Endodermal cell (in vitro differentiated cells): ENCODE measurements around the gene INSL4. TPM values are rescaled to one million over a fixed set of nuclear protein-coding genes. Genes with fewer than 3 reads are reported as not detected.

Experiments used
- DNase-seq: peaks from one replicate; pipeline ENCODE4 v3.0.0-alpha.2; 2017
- H3K27ac ChIP-seq: 2 replicates; pipeline ENCODE4 v1.5.1; 2013; ENCODE audit warnings: mild to moderate bottlenecking, low read depth, low read length, moderate library complexity
- H3K27me3 ChIP-seq: 2 replicates; pipeline ENCODE4 v1.6.1; 2013; ENCODE audit warnings: mild to moderate bottlenecking, low read length, moderate library complexity; ENCODE audit not compliant: insufficient read depth, control insufficient read depth, poor library complexity, severe bottlenecking
- H3K36me3 ChIP-seq: 2 replicates; pipeline ENCODE4 v1.7.0; 2013; ENCODE audit warnings: mild to moderate bottlenecking, low read length, moderate library complexity; ENCODE audit not compliant: control insufficient read depth, insufficient read depth
- H3K4me1 ChIP-seq: one replicate; pipeline ENCODE4 v1.7.0; 2013; ENCODE audit warnings: low read length; ENCODE audit not compliant: control insufficient read depth, insufficient read depth
- H3K4me3 ChIP-seq: 2 replicates; pipeline ENCODE4 v1.5.1; 2013; ENCODE audit warnings: mild to moderate bottlenecking, low read length, moderate library complexity
- H3K9ac ChIP-seq: 2 replicates; pipeline ENCODE4 v1.6.1; 2013; ENCODE audit warnings: mild to moderate bottlenecking, low read length, moderate library complexity; ENCODE audit not compliant: poor library complexity, severe bottlenecking; ENCODE audit errors: extremely low read depth
- H3K9me3 ChIP-seq: 2 replicates; pipeline ENCODE4 v1.6.1; 2013; ENCODE audit warnings: mild to moderate bottlenecking, low read length, moderate library complexity; ENCODE audit not compliant: control insufficient read depth
- H3K27ac Mint-ChIP-seq: 2 replicates; pipeline ENCODE4 v1.8.0; 2020; ENCODE audit warnings: mixed read lengths
- H3K27me3 Mint-ChIP-seq: 2 replicates; pipeline ENCODE4 v1.8.0; 2021; ENCODE audit warnings: mild to moderate bottlenecking, mixed read lengths; ENCODE audit not compliant: insufficient read depth
- H3K36me3 Mint-ChIP-seq: 2 replicates; pipeline ENCODE4 v1.8.0; 2020; ENCODE audit warnings: low read depth, mixed read lengths
- H3K4me1 Mint-ChIP-seq: 2 replicates; pipeline ENCODE4 v1.8.0; 2020; ENCODE audit warnings: mixed read lengths
- H3K4me3 Mint-ChIP-seq: 2 replicates; pipeline ENCODE4 v1.8.0; 2020; ENCODE audit warnings: mild to moderate bottlenecking, moderate library complexity, mixed read lengths
- H3K9me3 Mint-ChIP-seq: 2 replicates; pipeline ENCODE4 v1.8.0; 2020; ENCODE audit warnings: mild to moderate bottlenecking, mixed read lengths
- WGBS, 2 experiments: methylation state at CpG; one replicate each; pipeline versions ENCODE4 v1.1.5 to v1.1.7; 2013; ENCODE audit warnings: missing lambda C conversion rate in 2 of 2, mixed read lengths in 1 of 2; ENCODE audit not compliant: insufficient coverage in 1 of 2, insufficient read length in 1 of 2; 5-methylcytosine and 5-hydroxymethylcytosine counted together
- total RNA-seq, 2 donors: library from RNA; stranded (reverse); fragmentation: NEBNext Ultra II Directional in 1 of 2; extraction: Animal tissue kit (Norgen Biotek cat#: 25700) in 1 of 2; gene quantifications; 2 replicates in 1 of 2; 3 replicates in 1 of 2; pipeline ENCODE4 v1.2.1, GENCODE V29; 2021
- TF ChIP-seq, protein P1 (sequence below): fragments of 200-600 bp; sonication (generic); conservative IDR thresholded peaks from 2 replicates; pipeline ENCODE4 v1.5.0; 2021; ENCODE audit warnings: antibody characterized with exemption, mild to moderate bottlenecking

The INSL4 gene
- total RNA-seq, 2 donors from 2014 or later = not detected

DNA sequence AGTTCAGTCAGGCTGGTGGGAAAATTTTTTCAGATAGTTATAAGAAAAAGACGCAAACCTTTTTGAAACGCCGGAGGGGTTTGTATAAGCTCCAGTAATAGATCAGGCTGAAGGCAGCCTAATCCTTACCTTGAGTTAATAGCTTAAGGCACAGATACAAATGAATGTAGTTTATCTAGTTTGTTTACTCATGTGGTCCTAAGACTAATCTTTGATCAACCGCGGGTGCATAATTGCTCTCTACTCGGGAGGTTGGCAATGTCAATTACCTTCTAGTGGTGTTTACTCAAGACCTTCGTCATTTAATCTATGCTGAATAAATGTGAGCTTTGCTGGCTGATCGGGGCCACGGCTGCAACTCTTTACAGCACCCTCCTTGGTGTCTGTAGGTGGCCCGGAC lies 665 bp upstream of the INSL4 start:
- Histone ChIP-seq H3K4me3 (no peak overlapping the region), H3K9me3 (peaks cover 23% of the 10 kb centered on the region), H3K4me1 (no peaks in the 10 kb centered on the region), H3K9ac (no peak overlapping the region), H3K36me3 (no peaks in the 10 kb centered on the region), H3K27ac (no peak overlapping the region), H3K27me3 (peaks cover 23% of the 10 kb centered on the region)
- Mint-ChIP-seq H3K36me3 (peaks cover 2% of the 10 kb centered on the region), H3K4me1 (no peaks in the 10 kb centered on the region), H3K27ac (no peak overlapping the region), H3K4me3 (no peak overlapping the region), H3K9me3 (peaks cover 24% of the 10 kb centered on the region), H3K27me3 (peaks cover 43% of the 10 kb centered on the region)
- TF ChIP-seq, protein P1, sequence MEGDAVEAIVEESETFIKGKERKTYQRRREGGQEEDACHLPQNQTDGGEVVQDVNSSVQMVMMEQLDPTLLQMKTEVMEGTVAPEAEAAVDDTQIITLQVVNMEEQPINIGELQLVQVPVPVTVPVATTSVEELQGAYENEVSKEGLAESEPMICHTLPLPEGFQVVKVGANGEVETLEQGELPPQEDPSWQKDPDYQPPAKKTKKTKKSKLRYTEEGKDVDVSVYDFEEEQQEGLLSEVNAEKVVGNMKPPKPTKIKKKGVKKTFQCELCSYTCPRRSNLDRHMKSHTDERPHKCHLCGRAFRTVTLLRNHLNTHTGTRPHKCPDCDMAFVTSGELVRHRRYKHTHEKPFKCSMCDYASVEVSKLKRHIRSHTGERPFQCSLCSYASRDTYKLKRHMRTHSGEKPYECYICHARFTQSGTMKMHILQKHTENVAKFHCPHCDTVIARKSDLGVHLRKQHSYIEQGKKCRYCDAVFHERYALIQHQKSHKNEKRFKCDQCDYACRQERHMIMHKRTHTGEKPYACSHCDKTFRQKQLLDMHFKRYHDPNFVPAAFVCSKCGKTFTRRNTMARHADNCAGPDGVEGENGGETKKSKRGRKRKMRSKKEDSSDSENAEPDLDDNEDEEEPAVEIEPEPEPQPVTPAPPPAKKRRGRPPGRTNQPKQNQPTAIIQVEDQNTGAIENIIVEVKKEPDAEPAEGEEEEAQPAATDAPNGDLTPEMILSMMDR = no peak
- DNase-seq = no peak
- WGBS, 2 experiments = 89 to 94% methylated on average over 10 of the region's 10 CpGs

DNA sequence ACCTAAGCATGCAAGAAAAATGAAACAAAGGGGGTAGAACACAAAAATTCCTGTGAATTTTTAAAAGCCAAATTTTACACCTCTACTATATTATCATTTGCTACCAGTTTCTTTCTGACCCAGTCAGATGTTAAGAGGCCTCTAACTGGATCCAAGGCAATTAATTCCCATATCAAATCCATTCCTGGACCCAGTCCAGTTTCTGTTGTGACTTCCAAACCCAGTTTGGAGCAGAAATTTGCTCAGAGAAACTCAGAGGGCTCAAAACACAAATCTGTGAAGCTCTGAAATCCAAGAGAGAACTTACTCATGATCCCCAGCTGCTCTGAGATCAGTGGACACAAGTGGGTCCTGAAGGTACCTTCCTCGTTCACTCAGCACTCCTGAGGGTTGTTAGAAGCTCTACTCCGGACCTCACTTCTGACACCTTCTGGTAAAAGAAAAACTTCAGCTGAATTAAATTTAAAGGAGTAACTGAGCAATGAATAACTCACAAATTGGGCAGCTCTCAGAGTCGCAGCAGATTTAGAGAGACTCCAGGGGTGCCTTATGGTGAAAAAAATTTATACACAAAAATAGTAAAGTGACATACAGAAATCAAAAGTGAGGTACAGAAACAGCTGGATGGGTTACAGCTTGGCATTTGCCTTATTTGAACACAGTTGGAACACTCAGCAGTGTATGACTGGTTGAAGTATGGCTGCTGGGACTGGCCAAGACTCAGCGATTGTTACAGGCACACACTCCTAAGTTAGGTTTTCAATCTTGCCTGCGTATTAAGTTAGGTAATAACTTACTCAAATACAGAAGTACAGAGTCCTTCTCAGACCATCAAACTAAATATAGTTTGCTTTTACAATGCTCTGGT lies 32.4 kb downstream of the INSL4 start:
- no peaks in the 10 kb centered on the region for H3K36me3 ChIP-seq
- H3K27ac ChIP-seq = no peak overlapping the region
- no peaks in the 10 kb centered on the region for H3K27me3 Mint-ChIP-seq
- no peaks in the 10 kb centered on the region for H3K36me3 Mint-ChIP-seq
- peaks cover 2% of the 10 kb centered on the region for H3K4me1 Mint-ChIP-seq
- H3K27ac Mint-ChIP-seq = no peak overlapping the region
- H3K27me3 ChIP-seq = no peaks in the 10 kb centered on the region
- H3K9me3 Mint-ChIP-seq = peaks cover 11% of the 10 kb centered on the region
- no peaks in the 10 kb centered on the region for H3K9me3 ChIP-seq
- TF ChIP-seq, protein P1 = peak; percentile 59
- H3K4me3 Mint-ChIP-seq = no peak overlapping the region
- peak; percentile 54 for DNase-seq
- WGBS, 2 experiments = 67 to 69% methylated on average over 3 to 5 of the region's 5 CpGs
- H3K9ac ChIP-seq = no peak overlapping the region
- no peak overlapping the region for H3K4me3 ChIP-seq
- H3K4me1 ChIP-seq = no peaks in the 10 kb centered on the region

DNA sequence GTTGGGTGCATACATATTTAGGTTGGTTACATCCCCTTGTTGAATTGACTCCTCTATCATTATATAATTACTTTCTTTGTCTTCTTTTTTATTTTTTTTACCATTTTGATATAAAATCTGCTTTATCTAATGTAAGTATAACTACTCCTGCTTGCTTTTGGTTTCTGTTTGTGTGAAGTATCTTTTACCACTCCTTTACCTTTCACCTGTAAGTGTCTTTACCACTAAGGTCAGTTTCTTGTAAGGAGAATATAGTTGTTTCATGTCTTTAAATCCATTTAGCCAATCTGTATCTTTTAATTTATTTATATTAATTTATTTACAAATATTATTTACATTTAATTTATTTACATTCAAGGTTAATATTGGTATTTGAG lies 33.0 kb downstream of the INSL4 start:
- TF ChIP-seq, protein P1 = no peak
- Mint-ChIP-seq H3K9me3 (peaks cover 7% of the 10 kb centered on the region), H3K27me3 (no peaks in the 10 kb centered on the region), H3K27ac (no peak overlapping the region), H3K4me1 (peaks cover 7% of the 10 kb centered on the region), H3K36me3 (no peaks in the 10 kb centered on the region), H3K4me3 (no peak overlapping the region)
- H3K27ac ChIP-seq = no peak overlapping the region
- no peak overlapping the region for H3K9ac ChIP-seq
- peaks cover 3% of the 10 kb centered on the region for H3K4me1 ChIP-seq
- DNase-seq = no peak
- no peaks in the 10 kb centered on the region for H3K9me3 ChIP-seq
- H3K36me3 ChIP-seq = no peaks in the 10 kb centered on the region
- H3K4me3 ChIP-seq = no peak overlapping the region
- no peaks in the 10 kb centered on the region for H3K27me3 ChIP-seq
